IMR-90 (cell line): Measurements from ENCODE around the gene KBTBD12. TPM values are rescaled to one million over a fixed set of nuclear protein-coding genes. Genes with fewer than 3 reads are reported as not detected.

Experiments used
- ATAC-seq: fragments of 200-7000 bp; cut with Tn5 transposase; 2 replicates; pipeline ENCODE4 v1.9.1; 2020; ENCODE audit warnings: low read depth, mild to moderate bottlenecking, moderate library complexity
- BruUV-seq: library from RNA; stranded (reverse); fragments of 400-500 nt; replicated peaks from 2 replicates; lab custom pipeline; 2021; lab: Mats Ljungman, UMichigan
- CTCF ChIA-PET: fragments of 300-600 bp; formaldehyde crosslinking; extraction: SDS; loops from one replicate; lab custom pipeline; 2021; ENCODE audit warnings: antibody characterized with exemption; lab: Yijun Ruan, JAX
- POLR2A ChIA-PET: fragments of 300-600 bp; sonication (Branson Sonifier 250); formaldehyde crosslinking; loops from one replicate; lab custom pipeline; 2022; ENCODE audit warnings: antibody characterized with exemption; ENCODE audit not compliant: unreplicated experiment; lab: Charles Lee
- DNase-seq: peaks from one replicate; pipeline ENCODE4 v3.0.0; 2013
- H2AFZ ChIP-seq: replicated peaks from 2 replicates; pipeline ENCODE3; 2013; ENCODE audit warnings: low read length, mild to moderate bottlenecking; ENCODE audit not compliant: poor library complexity
- H2AK5ac ChIP-seq: 2 replicates; pipeline ENCODE4 v1.6.1; 2013; ENCODE audit warnings: low read depth, low read length, inconsistent platforms
- H2AK9ac ChIP-seq: replicated peaks from 2 replicates; pipeline ENCODE3; 2013; ENCODE audit warnings: mild to moderate bottlenecking, low read depth, low read length, moderate library complexity; ENCODE audit not compliant: poor library complexity
- H2BK120ac ChIP-seq: 2 replicates; pipeline ENCODE4 v1.6.1; 2013; ENCODE audit warnings: low read depth, low read length, inconsistent platforms
- H2BK15ac ChIP-seq: 3 replicates; pipeline ENCODE4 v1.6.1; 2013; ENCODE audit warnings: low read depth, low read length, inconsistent platforms
- H2BK20ac ChIP-seq: 2 replicates; pipeline ENCODE4 v1.6.1; 2013; ENCODE audit warnings: low read depth, mild to moderate bottlenecking, inconsistent platforms, low read length, moderate library complexity
- H2BK5ac ChIP-seq: 2 replicates; pipeline ENCODE4 v1.6.1; 2013; ENCODE audit warnings: mild to moderate bottlenecking, low read depth, low read length, inconsistent platforms; ENCODE audit not compliant: poor library complexity, severe bottlenecking
- H3K14ac ChIP-seq: replicated peaks from 2 replicates; pipeline ENCODE4 v1.6.1; 2013; ENCODE audit warnings: low read depth, low read length, inconsistent platforms
- H3K18ac ChIP-seq: 2 replicates; pipeline ENCODE4 v1.6.1; 2013; ENCODE audit warnings: low read depth, low read length, control low read depth
- H3K23ac ChIP-seq: 2 replicates; pipeline ENCODE4 v1.6.1; 2013; ENCODE audit warnings: low read depth, low read length, inconsistent platforms
- H3K27ac ChIP-seq: 2 replicates; pipeline ENCODE4 v1.5.1; 2013; ENCODE audit warnings: mild to moderate bottlenecking, control low read depth, low read length; ENCODE audit not compliant: insufficient read depth
- H3K27me3 ChIP-seq: 2 replicates; pipeline ENCODE4 v1.6.1; 2013; ENCODE audit warnings: low read length; ENCODE audit not compliant: control insufficient read depth, insufficient read depth
- H3K36me3 ChIP-seq: 2 replicates; pipeline ENCODE4 v1.6.1; 2013; ENCODE audit warnings: low read length, mixed read lengths; ENCODE audit not compliant: control insufficient read depth, insufficient read depth
- H3K4ac ChIP-seq: 2 replicates; pipeline ENCODE4 v1.6.1; 2013; ENCODE audit warnings: low read depth, low read length, inconsistent platforms
- H3K4me1 ChIP-seq: 2 replicates; pipeline ENCODE4 v1.6.1; 2013; ENCODE audit warnings: low read length, mixed read lengths; ENCODE audit not compliant: control insufficient read depth, insufficient read depth
- H3K4me2 ChIP-seq: 2 replicates; pipeline ENCODE4 v1.6.1; 2013; ENCODE audit warnings: low read depth, mild to moderate bottlenecking, control low read depth, low read length, moderate library complexity
- H3K4me3 ChIP-seq: 2 replicates; pipeline ENCODE4 v1.5.1; 2013; ENCODE audit warnings: low read depth, mild to moderate bottlenecking, control low read depth, low read length, moderate library complexity; ENCODE audit not compliant: insufficient read depth
- H3K56ac ChIP-seq: 2 replicates; pipeline ENCODE4 v1.6.1; 2013; ENCODE audit warnings: low read length, inconsistent platforms; ENCODE audit not compliant: insufficient read depth; ENCODE audit errors: extremely low read depth
- H3K79me1 ChIP-seq, 2 experiments: 2 replicates each; pipeline ENCODE4 v1.6.1; 2013; ENCODE audit warnings: low read length in 2 of 2, inconsistent platforms in 1 of 2, low read depth in 1 of 2
- H3K9ac ChIP-seq: 2 replicates; pipeline ENCODE4 v1.6.1; 2013; ENCODE audit warnings: low read depth, low read length, control low read depth
- H3K9me1 ChIP-seq: 2 replicates; pipeline ENCODE4 v1.6.1; 2013; ENCODE audit warnings: low read length, inconsistent platforms; ENCODE audit not compliant: insufficient read depth
- H3K9me3 ChIP-seq: 2 replicates; pipeline ENCODE4 v1.6.1; 2013; ENCODE audit warnings: low read length; ENCODE audit not compliant: control insufficient read depth, insufficient read depth
- H4K20me1 ChIP-seq: 2 replicates; pipeline ENCODE4 v1.6.1; 2013; ENCODE audit warnings: low read length, inconsistent platforms; ENCODE audit not compliant: insufficient read depth
- H4K5ac ChIP-seq: 2 replicates; pipeline ENCODE4 v1.6.1; 2013; ENCODE audit warnings: mild to moderate bottlenecking, low read depth, low read length, control low read depth
- H4K8ac ChIP-seq, 2 experiments: 2 replicates each; pipeline ENCODE4 v1.6.1; 2013; ENCODE audit warnings: low read depth in 2 of 2, low read length in 2 of 2, control low read depth in 1 of 2, inconsistent platforms in 1 of 2
- H4K91ac ChIP-seq: 2 replicates; pipeline ENCODE4 v1.6.1; 2013; ENCODE audit warnings: low read depth, low read length, inconsistent platforms; ENCODE audit not compliant: insufficient read depth
- BHLHE40 ChIP-seq: fragments of 150-350 bp; IDR thresholded peaks from 2 replicates; pipeline ENCODE4 v1.6.1; 2016; ENCODE audit warnings: mild to moderate bottlenecking, low read depth, low read length
- FOS ChIP-seq: fragments of 150-350 bp; IDR thresholded peaks from 2 replicates; pipeline ENCODE4 v1.6.1; 2016; ENCODE audit warnings: low read depth, low read length
- MAFK ChIP-seq: IDR thresholded peaks from 2 replicates; pipeline ENCODE4 v1.6.1; 2012; ENCODE audit warnings: low read depth, low read length, improper control_type of control experiment
- MXI1 ChIP-seq: IDR thresholded peaks from 2 replicates; pipeline ENCODE4 v1.6.1; 2012; ENCODE audit warnings: low read depth, mild to moderate bottlenecking, low read length, moderate library complexity, borderline replicate concordance
- RCOR1 ChIP-seq: IDR thresholded peaks from 2 replicates; pipeline ENCODE4 v1.6.1; 2012; ENCODE audit warnings: mild to moderate bottlenecking, low read length, improper control_type of control experiment; ENCODE audit not compliant: insufficient replicate concordance
- RFX5 ChIP-seq: IDR thresholded peaks from 2 replicates; pipeline ENCODE4 v1.8.0; 2012; ENCODE audit warnings: low read depth, mild to moderate bottlenecking, low read length, moderate library complexity
- WGBS, 2 experiments: methylation state at CpG; one replicate each; pipeline versions ENCODE4 v1.1.5 to v1.1.7; 2013; ENCODE audit warnings: missing lambda C conversion rate in 2 of 2; ENCODE audit not compliant: insufficient read length in 1 of 2; ENCODE audit errors: extremely low coverage in 2 of 2; 5-methylcytosine and 5-hydroxymethylcytosine counted together
- dilution Hi-C: fragments of 300-500 bp; cut with HindIII; formaldehyde crosslinking; loops from one replicate; pipeline ENCODE4 v1.14.3; 2018; ENCODE audit warnings: low sequenced_read_pairs; ENCODE audit not compliant: unreplicated experiment
- in situ Hi-C: fragments of 300-500 bp; cut with MboI; formaldehyde crosslinking; loops from 3 replicates; pipeline ENCODE4 v1.14.3; 2019; ENCODE audit warnings: low sequenced_read_pairs, inconsistent platforms, mixed read lengths
- intact Hi-C: fragments of 100-400 bp; cut with micrococcal nuclease; formaldehyde crosslinking; loops from 2 replicates; pipeline ENCODE4 v1.10.0; 2022
- polyA plus RNA-seq, 3 experiments: library from polyadenylated mRNA; depleted of rRNA; stranded (reverse); fragments of >200 nt; gene quantifications; 2 replicates each; pipeline ENCODE4 v1.2.3, GENCODE V29; 2012; ENCODE audit warnings: low replicate concordance in 1 of 3
- total RNA-seq: library from RNA; depleted of rRNA; stranded (reverse); fragments of >200 nt; gene quantifications from 2 replicates; pipeline ENCODE4 v1.2.3, GENCODE V29; 2012
- TF ChIP-seq, protein P1 (sequence below): fragments of 150-350 bp; IDR thresholded peaks from 2 replicates; pipeline ENCODE4 v1.6.1; 2017; ENCODE audit warnings: mild to moderate bottlenecking, antibody characterized with exemption, low read length, low read depth

Gene KBTBD12
- total and polyA plus RNA-seq, 2 of the 4 experiments (the other 2 are of a cell fraction): not detected

DNA sequence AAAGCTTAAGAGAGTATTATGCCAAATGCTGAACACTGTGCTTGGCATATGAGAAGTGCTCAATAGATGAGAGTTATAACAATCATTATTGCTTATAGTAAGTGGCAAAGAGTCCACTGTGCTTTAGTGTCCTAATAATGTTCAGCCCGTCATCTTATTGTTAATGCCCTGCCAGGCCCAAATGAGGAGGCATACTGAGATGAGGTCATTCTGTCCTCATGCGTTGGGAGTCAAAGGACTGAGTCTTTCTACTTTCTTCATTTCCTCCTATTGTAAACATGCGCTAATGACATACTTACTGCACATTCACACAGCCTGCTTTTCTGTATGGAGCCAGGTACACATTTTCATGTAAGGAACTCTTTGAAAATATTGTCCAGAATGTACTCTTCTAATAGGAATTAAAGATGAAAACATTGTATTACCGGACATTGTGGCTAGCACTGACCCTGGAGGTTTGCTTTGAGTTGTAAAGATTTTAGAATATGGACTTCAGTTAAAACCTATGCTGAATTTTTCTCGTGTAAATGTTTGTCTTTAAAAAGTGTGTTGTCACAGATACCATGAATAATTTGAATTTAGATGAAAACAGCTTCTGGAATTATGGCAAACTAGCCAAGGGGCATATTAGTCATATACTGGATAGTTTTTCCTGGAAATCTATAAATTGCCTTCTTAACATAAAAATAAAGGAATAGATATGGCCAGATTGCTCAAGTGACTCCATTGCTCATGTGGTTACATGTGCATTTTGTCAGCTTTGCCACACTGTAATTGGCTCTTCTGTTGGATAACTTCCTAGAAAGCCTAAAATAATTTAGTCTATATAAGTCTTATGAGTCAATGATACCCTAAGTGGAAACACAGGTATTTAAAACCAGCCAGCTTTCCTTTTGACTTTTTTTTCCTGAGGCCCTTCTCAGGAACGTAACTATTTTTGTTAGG is 38.3 kb downstream of the KBTBD12 start:
- peak; percentile 29 for DNase-seq
- no peak overlapping the region for H2BK20ac ChIP-seq
- H4K20me1 ChIP-seq: no peaks in the 10 kb centered on the region
- H3K36me3 ChIP-seq: no peaks in the 10 kb centered on the region
- H3K9ac ChIP-seq: no peak overlapping the region
- no peak for TF ChIP-seq MAFK
- TF ChIP-seq MXI1: no peak
- TF ChIP-seq FOS: no peak
- TF ChIP-seq RFX5: no peak
- TF ChIP-seq BHLHE40: no peak
- TF ChIP-seq RCOR1: no peak
- TF ChIP-seq, protein P1, sequence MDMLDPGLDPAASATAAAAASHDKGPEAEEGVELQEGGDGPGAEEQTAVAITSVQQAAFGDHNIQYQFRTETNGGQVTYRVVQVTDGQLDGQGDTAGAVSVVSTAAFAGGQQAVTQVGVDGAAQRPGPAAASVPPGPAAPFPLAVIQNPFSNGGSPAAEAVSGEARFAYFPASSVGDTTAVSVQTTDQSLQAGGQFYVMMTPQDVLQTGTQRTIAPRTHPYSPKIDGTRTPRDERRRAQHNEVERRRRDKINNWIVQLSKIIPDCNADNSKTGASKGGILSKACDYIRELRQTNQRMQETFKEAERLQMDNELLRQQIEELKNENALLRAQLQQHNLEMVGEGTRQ: no peak
- H3K14ac ChIP-seq: no peak overlapping the region
- H3K27me3 ChIP-seq: peaks cover 13% of the 10 kb centered on the region
- H2BK120ac ChIP-seq: no peak overlapping the region
- no peak overlapping the region for H3K4me3 ChIP-seq
- in situ Hi-C loops: no loop called here
- H4K5ac ChIP-seq: no peak overlapping the region
- ATAC-seq: no peak; the same call in 1 of the 2 replicates
- H4K8ac ChIP-seq: no peak overlapping the region
- H3K27ac ChIP-seq: no peak overlapping the region
- BruUV-seq: no TSS peak
- dilution Hi-C loops: no loop called here
- H3K9me3 ChIP-seq: no peaks in the 10 kb centered on the region
- no peak overlapping the region for H2BK15ac ChIP-seq
- 0 out of 2 replicates have a peak, but pooled peaks cover 3% of the 10 kb centered on the region for H3K4me1 ChIP-seq
- no peak overlapping the region for H4K91ac ChIP-seq
- H2AK5ac ChIP-seq: no peak overlapping the region
- H2AFZ ChIP-seq: no peak overlapping the region
- H3K9me1 ChIP-seq: no peaks in the 10 kb centered on the region
- no peak overlapping the region for H3K23ac ChIP-seq
- ChIA-PET POLR2A (no interaction called here), CTCF (interaction anchor here (0.9 kb wide), 1 partner anchor 15 kb away, joined by 3 read pairs; no protein-coding TSS in a partner anchor)
- H3K4me2 ChIP-seq: no peak overlapping the region
- no peak overlapping the region for H3K56ac ChIP-seq
- no peak overlapping the region for H3K4ac ChIP-seq
- no peak overlapping the region for H3K18ac ChIP-seq
- WGBS, 2 experiments: no CpG with 5 or more reads among the region's 6 CpGs
- H3K79me1 ChIP-seq: no peaks in the 10 kb centered on the region
- H2AK9ac ChIP-seq: no peak overlapping the region
- intact Hi-C loops: loop anchor here (5.0 kb wide), 1 partner anchor 96 kb away; no protein-coding TSS in a partner anchor
- H2BK5ac ChIP-seq: no peak overlapping the region
